T follicular helper cell (primary cell): ENCODE data around the gene RTL1.

ENCODE experiments used
- DNase-seq: peaks from one replicate; pipeline ENCODE4 v3.0.0-alpha.2; 2020; ENCODE audit warnings: low read depth

The RTL1 gene

GRCh38 chr14:100834794-100835547, 68.6 kb downstream of the RTL1 start:
- DNase-seq: no peak

DNA sequence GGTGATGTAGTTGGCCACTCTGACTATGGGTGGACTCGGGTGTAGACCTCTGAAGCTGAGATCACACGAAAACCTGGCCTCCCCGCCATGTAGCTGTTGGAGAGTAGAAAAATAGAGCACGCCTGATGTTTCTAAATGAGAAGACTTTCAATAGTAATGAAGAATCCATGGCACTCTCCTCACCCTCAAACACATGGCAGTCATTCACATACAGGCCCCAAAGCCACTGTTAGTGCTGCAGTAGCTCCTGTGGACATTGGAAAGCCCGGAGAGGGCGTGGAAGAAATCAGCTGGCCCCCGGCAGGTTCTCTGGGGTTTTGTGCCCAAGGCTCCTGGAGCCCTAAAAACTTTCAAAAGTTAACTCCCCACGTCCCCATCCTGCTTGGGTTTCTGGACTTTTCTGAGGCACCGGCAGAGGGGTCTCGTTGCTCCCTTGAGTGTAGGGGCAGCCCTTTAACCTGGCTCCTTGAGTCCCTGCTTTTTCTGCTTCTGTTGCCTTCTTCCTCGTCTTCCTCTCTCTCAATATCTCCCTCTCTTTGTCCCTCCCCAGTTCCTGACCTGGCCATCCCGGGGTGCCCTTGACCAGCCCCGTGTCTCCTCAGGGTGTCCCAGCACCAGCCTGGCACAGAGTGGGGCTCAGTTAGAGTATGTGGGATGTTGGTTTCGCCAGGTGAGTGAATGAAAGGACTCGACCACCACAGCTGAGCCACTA, 69.3 kb downstream of the RTL1 start:
- DNase-seq: no peak

GRCh38 chr14:100832311-100832960, 71.1 kb downstream of the RTL1 start:
- DNase-seq: no peak

DNA sequence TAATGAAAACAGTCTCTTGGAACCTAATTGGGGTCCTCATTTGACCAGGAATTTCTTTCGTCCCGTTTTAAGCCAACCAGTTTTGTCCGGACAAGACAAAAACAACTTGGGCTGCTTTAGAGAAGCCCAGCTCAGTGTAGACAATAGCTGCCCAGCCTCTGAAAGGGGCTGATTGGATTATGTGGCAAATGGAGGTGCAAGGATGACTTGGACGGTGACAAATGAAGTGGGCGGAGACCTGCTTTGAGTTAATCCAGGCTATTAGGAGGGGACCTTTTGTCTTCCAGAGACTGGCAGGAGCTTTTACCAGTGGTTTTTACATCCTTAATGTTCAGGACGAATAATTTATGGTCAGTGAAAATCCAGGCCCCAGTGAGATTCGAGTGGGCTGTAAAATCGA, 72.8 kb downstream of the RTL1 start:
- DNase-seq: no peak
